Activated T-helper 2 cell treated with anti-CD3 and anti-CD28 coated beads, Interferon-gamma antibody, Interleukin-2, Interleukin-4, amounts not matched to agents 10 μg/mL and 5 μg/mL and 100 μg/mL, durations not matched to agents 14 hours and 24 hours and 36 hours (primary cell): ENCODE results near the gene CLSTN2. TPM values are rescaled to one million over a fixed set of nuclear protein-coding genes. Genes with fewer than 3 reads are reported as not detected.
"Not testable (repeated sequence)": the region's sequence is repeated elsewhere in the genome, so short reads cannot be mapped to it uniquely, and the experiment has no call there.

Source experiments
- DNase-seq: peaks from one replicate; pipeline ENCODE4 v3.0.0; 2021; ENCODE audit warnings: low spot score
- H3K27ac Mint-ChIP-seq: one replicate; pipeline ENCODE4 v1.8.0; 2021; ENCODE audit warnings: mixed read lengths
- H3K27me3 Mint-ChIP-seq: one replicate; pipeline ENCODE4 v1.8.0; 2021; ENCODE audit warnings: low read depth, mixed read lengths
- H3K36me3 Mint-ChIP-seq: one replicate; pipeline ENCODE4 v1.8.0; 2021; ENCODE audit warnings: low read depth, mixed read lengths
- H3K4me1 Mint-ChIP-seq: one replicate; pipeline ENCODE4 v1.8.0; 2021; ENCODE audit warnings: low read depth, mixed read lengths
- H3K4me3 Mint-ChIP-seq: one replicate; pipeline ENCODE4 v1.8.0; 2021; ENCODE audit warnings: low read depth, mild to moderate bottlenecking, moderate library complexity, mixed read lengths
- H3K9me3 Mint-ChIP-seq: one replicate; pipeline ENCODE4 v1.8.0; 2021; ENCODE audit warnings: mixed read lengths
- intact Hi-C: fragments of 100-400 bp; cut with micrococcal nuclease; formaldehyde crosslinking; loops from one replicate; pipeline ENCODE4 v1.15.1; 2023
- total RNA-seq: library from RNA; stranded (reverse); gene quantifications from 2 replicates; pipeline ENCODE4 v1.2.3, GENCODE V29; 2022

Gene CLSTN2
- total RNA-seq, 1 donor from 2014 or later = not detected

- no peaks in the 10 kb centered on the region for H3K4me1 Mint-ChIP-seq
- no peak for DNase-seq
- no peak overlapping the region for H3K4me3 Mint-ChIP-seq
- no peaks in the 10 kb centered on the region for H3K27me3 Mint-ChIP-seq
- no peak overlapping the region for H3K27ac Mint-ChIP-seq
- intact Hi-C loops = no loop called here
- H3K9me3 Mint-ChIP-seq = no peaks in the 10 kb centered on the region
- H3K36me3 Mint-ChIP-seq = no peaks in the 10 kb centered on the region
Observed at GRCh38 chr3:140406655-140407054, 471.7 kb downstream of the CLSTN2 start.

- H3K4me3 Mint-ChIP-seq = no peak overlapping the region
- no peaks in the 10 kb centered on the region for H3K27me3 Mint-ChIP-seq
- no peak overlapping the region for H3K27ac Mint-ChIP-seq
- no peak for DNase-seq
- intact Hi-C loops = no loop called here
- H3K36me3 Mint-ChIP-seq = no peaks in the 10 kb centered on the region
- H3K4me1 Mint-ChIP-seq = no peaks in the 10 kb centered on the region
- no peaks in the 10 kb centered on the region for H3K9me3 Mint-ChIP-seq
Observed at GRCh38 chr3:140408252-140408651, 473.3 kb downstream of the CLSTN2 start.

GRCh38 chr3:140416666-140417065, 481.7 kb downstream of the CLSTN2 start:
- Mint-ChIP-seq H3K27me3 (no peaks in the 10 kb centered on the region), H3K9me3 (no peaks in the 10 kb centered on the region), H3K36me3 (no peaks in the 10 kb centered on the region), H3K27ac (no peak overlapping the region), H3K4me3 (no peak overlapping the region), H3K4me1 (no peaks in the 10 kb centered on the region)
- no peak for DNase-seq
- intact Hi-C loops = no loop called here

GRCh38 chr3:140420621-140421357, 485.8 kb downstream of the CLSTN2 start:
- Mint-ChIP-seq H3K36me3 (no peaks in the 10 kb centered on the region), H3K27me3 (no peaks in the 10 kb centered on the region), H3K9me3 (no peaks in the 10 kb centered on the region), H3K4me3 (no peak overlapping the region), H3K27ac (no peak overlapping the region), H3K4me1 (no peaks in the 10 kb centered on the region)
- intact Hi-C loops = no loop called here
- DNase-seq = no peak

GRCh38 chr3:140421884-140422283, 486.9 kb downstream of the CLSTN2 start:
- Mint-ChIP-seq H3K9me3 (no peaks in the 10 kb centered on the region), H3K4me1 (no peaks in the 10 kb centered on the region), H3K27me3 (no peaks in the 10 kb centered on the region), H3K27ac (no peak overlapping the region), H3K4me3 (no peak overlapping the region), H3K36me3 (no peaks in the 10 kb centered on the region)
- no peak for DNase-seq
- intact Hi-C loops = no loop called here

GRCh38 chr3:140423146-140423545, 488.2 kb downstream of the CLSTN2 start:
- Mint-ChIP-seq H3K9me3 (no peaks in the 10 kb centered on the region), H3K4me1 (no peaks in the 10 kb centered on the region), H3K27ac (no peak overlapping the region), H3K27me3 (no peaks in the 10 kb centered on the region), H3K36me3 (no peaks in the 10 kb centered on the region), H3K4me3 (no peak overlapping the region)
- intact Hi-C loops = no loop called here
- no peak for DNase-seq

- H3K27me3 Mint-ChIP-seq, H3K27ac Mint-ChIP-seq, intact Hi-C loops: not testable (repeated sequence)
Observed at GRCh38 chr3:140423574-140423973, 488.6 kb downstream of the CLSTN2 start.

GRCh38 chr3:140424211-140424610, 489.2 kb downstream of the CLSTN2 start:
- DNase-seq = no peak
- Mint-ChIP-seq H3K27ac (no peak overlapping the region), H3K4me3 (no peak overlapping the region), H3K27me3 (peaks cover 2% of the 10 kb centered on the region), H3K36me3 (no peaks in the 10 kb centered on the region), H3K9me3 (no peaks in the 10 kb centered on the region), H3K4me1 (no peaks in the 10 kb centered on the region)
- intact Hi-C loops = no loop called here

More at GRCh38 chr3:140423574-140423973, 488.6 kb downstream of the CLSTN2 start:
- not testable (repeated sequence) for H3K4me1 Mint-ChIP-seq, H3K4me3 Mint-ChIP-seq, H3K36me3 Mint-ChIP-seq, H3K9me3 Mint-ChIP-seq, DNase-seq

GRCh38 chr3:140424726-140425125, 489.7 kb downstream of the CLSTN2 start:
- Mint-ChIP-seq H3K9me3 (no peaks in the 10 kb centered on the region), H3K27ac (no peak overlapping the region), H3K4me3 (no peak overlapping the region), H3K36me3 (no peaks in the 10 kb centered on the region), H3K4me1 (no peaks in the 10 kb centered on the region), H3K27me3 (peaks cover 2% of the 10 kb centered on the region)
- intact Hi-C loops = no loop called here
- no peak for DNase-seq

GRCh38 chr3:140427786-140428185, 492.8 kb downstream of the CLSTN2 start:
- H3K9me3 Mint-ChIP-seq = no peaks in the 10 kb centered on the region
- no peak overlapping the region for H3K27ac Mint-ChIP-seq
- no peak overlapping the region for H3K4me3 Mint-ChIP-seq
- intact Hi-C loops = no loop called here
- no peaks in the 10 kb centered on the region for H3K4me1 Mint-ChIP-seq
- no peaks in the 10 kb centered on the region for H3K36me3 Mint-ChIP-seq
- peaks cover 2% of the 10 kb centered on the region for H3K27me3 Mint-ChIP-seq
- no peak for DNase-seq

GRCh38 chr3:140428380-140428779, 493.4 kb downstream of the CLSTN2 start:
- Mint-ChIP-seq H3K4me1 (no peaks in the 10 kb centered on the region), H3K36me3 (no peaks in the 10 kb centered on the region), H3K9me3 (no peaks in the 10 kb centered on the region), H3K4me3 (no peak overlapping the region), H3K27me3 (peaks cover 2% of the 10 kb centered on the region), H3K27ac (no peak overlapping the region)
- DNase-seq = no peak
- intact Hi-C loops = no loop called here

GRCh38 chr3:140429791-140430190, 494.8 kb downstream of the CLSTN2 start:
- no peak overlapping the region for H3K4me3 Mint-ChIP-seq
- H3K27me3 Mint-ChIP-seq = peaks cover 2% of the 10 kb centered on the region
- H3K9me3 Mint-ChIP-seq = no peaks in the 10 kb centered on the region
- no peaks in the 10 kb centered on the region for H3K36me3 Mint-ChIP-seq
- DNase-seq = no peak
- intact Hi-C loops = no loop called here
- H3K27ac Mint-ChIP-seq = no peak overlapping the region
- no peaks in the 10 kb centered on the region for H3K4me1 Mint-ChIP-seq

GRCh38 chr3:140430494-140430893, 495.5 kb downstream of the CLSTN2 start:
- H3K27me3 Mint-ChIP-seq = peaks cover 2% of the 10 kb centered on the region
- H3K4me3 Mint-ChIP-seq = no peak overlapping the region
- no peaks in the 10 kb centered on the region for H3K36me3 Mint-ChIP-seq
- H3K9me3 Mint-ChIP-seq = no peaks in the 10 kb centered on the region
- intact Hi-C loops = no loop called here
- H3K27ac Mint-ChIP-seq = no peak overlapping the region
- no peak for DNase-seq
- H3K4me1 Mint-ChIP-seq = no peaks in the 10 kb centered on the region

- H3K36me3 Mint-ChIP-seq = no peaks in the 10 kb centered on the region
- H3K27ac Mint-ChIP-seq = no peak overlapping the region
- H3K9me3 Mint-ChIP-seq = no peaks in the 10 kb centered on the region
- no peak overlapping the region for H3K4me3 Mint-ChIP-seq
- intact Hi-C loops = no loop called here
- H3K27me3 Mint-ChIP-seq = peaks cover 2% of the 10 kb centered on the region
- no peak for DNase-seq
- H3K4me1 Mint-ChIP-seq = no peaks in the 10 kb centered on the region
Observed at GRCh38 chr3:140432229-140432669, 497.3 kb downstream of the CLSTN2 start.
